SIG-M5 treated with dmso at 0.1 percent for 504 hours (cell line): Measurements from ENCODE around the gene KMT5B.
A peak's percentile ranks its signal among the peaks of the same experiment; 100 is the strongest.

Experiments used
- DNase-seq: peaks from one replicate; lab custom pipeline; 2025; ENCODE audit not compliant: unreplicated experiment; lab: John Stamatoyannopoulos, UW

KMT5B gene

GRCh38 chr11:68216171-68216938 lies 3.3 kb upstream of the KMT5B start:
- no peak for DNase-seq

- DNase-seq, result no peak
These were observed 2.6 kb upstream of the KMT5B start for GRCh38 chr11:68215524-68216170.

DNA sequence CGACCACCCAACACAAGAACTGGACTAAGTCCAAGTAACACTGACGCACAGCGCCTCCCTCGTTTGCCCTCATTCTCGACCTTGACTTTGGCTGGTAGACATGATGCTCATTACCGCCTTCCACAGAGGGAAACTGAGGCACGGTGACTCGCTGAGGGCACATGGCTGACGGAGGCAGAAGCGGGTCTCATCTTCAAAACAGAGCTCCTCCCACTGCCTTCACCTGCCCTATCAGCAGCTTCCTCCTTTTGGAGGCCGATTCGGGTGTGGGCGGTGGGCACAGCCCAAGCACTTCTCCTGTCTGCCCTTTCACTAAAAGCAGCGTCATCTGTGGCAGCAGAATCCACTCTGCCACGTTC lies 2.0 kb upstream of the KMT5B start:
- no peak for DNase-seq

DNA sequence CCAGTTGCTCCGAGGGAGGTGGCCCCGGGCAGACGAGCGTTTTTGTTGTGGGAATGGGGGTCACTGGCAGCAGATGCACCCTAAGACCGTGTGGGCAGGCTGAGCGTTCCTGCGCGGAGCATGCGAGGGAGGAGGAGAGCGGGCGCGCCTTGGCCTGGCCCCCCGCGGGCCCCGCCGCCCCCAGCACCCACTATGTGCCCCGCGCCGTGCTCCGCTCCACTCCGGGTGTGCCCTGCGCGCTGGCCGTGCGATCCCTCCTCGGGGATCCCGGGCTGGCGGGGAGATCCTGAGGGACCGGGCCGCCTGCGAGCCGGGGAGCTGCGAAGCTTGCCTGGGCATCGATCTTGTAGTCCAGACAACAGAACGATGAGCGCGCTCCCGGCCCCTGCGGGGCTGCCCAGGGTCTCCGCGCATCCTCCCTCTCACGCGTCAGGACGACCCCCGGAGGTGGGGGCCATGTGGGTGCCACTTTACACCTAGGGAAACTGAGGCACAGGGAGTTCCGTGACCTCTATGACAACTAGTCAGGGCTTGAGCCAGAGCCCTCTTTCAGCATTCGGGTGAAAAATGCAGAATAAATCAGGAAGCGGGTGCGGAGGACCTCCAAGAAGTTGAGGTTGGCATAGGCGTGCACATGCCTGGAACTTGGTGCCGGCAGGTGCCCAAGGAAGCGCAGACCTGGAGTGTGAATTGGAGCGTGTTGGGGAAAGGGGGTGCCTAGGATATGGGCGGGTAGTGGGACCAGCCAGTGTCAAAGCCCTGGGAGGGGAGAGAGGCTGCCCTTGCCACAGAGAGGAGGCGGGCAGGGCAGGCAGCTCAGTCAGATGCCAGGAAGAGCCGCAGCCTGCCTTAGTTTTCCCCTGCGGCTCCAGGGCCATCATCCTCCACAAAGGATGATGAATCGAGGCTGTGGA lies 1.3 kb upstream of the KMT5B start:
- no peak for DNase-seq

- DNase-seq, result peak; percentile 73
These were observed 568 bp upstream of the KMT5B start for GRCh38 chr11:68213555-68214172.

- peak; percentile 67 for DNase-seq
These were observed 518 bp downstream of the KMT5B start for GRCh38 chr11:68212421-68213134.

- DNase-seq, result no peak
These were observed 1.6 kb downstream of the KMT5B start for GRCh38 chr11:68211546-68211945.

- DNase-seq, result peak; percentile 73
These were observed 6.9 kb downstream of the KMT5B start for GRCh38 chr11:68206211-68206610.

DNA sequence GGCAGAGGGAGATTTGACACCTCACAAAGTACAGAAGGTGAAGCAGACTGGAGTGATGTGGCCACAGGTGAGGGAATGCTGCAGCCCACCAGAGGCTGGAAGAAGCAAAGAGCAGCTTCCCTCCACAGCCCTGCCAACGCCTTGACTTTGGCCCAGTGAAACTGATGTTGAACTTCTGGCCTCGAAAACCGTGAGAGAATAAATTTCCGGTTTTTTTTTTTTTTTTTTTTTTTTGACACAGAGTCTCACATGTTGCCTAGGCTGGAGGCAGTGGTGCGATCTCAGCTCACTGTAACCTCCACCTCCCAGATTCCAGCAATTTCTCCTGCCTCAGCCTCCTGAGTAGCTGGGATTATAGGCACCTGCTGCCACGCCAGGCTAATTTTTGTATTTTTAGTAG lies 8.7 kb downstream of the KMT5B start:
- DNase-seq, result no peak

DNA sequence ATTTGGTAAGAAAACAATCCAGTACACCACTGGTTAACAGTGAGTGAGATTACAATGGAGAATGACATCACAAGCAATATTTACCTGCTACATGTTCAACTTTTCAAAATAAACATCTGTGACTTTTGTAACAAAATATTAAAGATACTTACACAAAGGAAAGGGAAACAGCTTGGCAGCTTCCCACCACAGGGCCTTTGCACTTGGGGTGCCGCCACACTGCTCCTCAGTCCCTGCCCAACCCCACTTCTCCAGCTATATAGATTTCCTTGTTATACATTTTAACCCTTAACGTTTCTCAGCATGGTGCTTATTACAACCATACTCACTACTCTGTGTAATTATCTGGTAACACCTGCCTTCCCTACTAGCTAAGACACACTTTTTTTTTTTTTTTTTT lies 10.9 kb downstream of the KMT5B start:
- no peak for DNase-seq

GRCh38 chr11:68201492-68201891 lies 11.6 kb downstream of the KMT5B start:
- no peak for DNase-seq

- no peak for DNase-seq
These were observed 12.5 kb downstream of the KMT5B start for GRCh38 chr11:68200639-68201038.

DNA sequence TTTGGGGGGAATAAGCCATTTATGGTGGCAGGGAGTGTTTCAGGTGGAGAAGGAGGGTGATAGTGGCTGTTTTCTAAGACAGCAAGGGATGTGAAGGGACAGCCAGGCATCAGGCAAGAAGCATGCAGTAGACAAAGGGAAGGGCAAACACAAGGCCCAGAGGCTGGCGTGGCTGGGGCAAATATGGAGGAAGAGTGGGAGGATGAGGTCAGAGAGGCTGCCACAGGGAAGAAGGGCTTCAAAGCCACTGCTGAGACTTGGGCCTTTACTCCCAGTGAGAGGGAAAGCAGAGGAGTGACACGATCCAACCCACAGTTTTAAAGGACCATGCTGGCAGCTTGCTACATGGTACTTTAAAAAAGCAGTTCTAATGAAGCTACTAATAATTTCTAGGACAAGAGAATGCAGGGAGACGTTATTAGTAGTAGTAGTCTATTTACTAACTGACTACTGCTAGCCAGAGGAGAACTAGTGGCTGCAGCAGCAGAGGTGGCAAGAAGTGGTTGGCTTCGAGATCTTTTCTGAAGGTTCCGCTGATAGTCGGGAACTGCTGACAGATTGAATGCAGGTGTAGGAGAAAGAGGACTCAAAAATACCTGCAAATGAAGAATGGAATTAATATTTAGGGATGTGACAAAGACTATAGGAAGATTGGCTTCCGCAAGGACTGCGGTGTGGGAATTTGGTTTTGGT lies 13.7 kb downstream of the KMT5B start:
- DNase-seq, result no peak

- no peak for DNase-seq
These were observed 16.9 kb downstream of the KMT5B start for GRCh38 chr11:68196219-68196618.

DNA sequence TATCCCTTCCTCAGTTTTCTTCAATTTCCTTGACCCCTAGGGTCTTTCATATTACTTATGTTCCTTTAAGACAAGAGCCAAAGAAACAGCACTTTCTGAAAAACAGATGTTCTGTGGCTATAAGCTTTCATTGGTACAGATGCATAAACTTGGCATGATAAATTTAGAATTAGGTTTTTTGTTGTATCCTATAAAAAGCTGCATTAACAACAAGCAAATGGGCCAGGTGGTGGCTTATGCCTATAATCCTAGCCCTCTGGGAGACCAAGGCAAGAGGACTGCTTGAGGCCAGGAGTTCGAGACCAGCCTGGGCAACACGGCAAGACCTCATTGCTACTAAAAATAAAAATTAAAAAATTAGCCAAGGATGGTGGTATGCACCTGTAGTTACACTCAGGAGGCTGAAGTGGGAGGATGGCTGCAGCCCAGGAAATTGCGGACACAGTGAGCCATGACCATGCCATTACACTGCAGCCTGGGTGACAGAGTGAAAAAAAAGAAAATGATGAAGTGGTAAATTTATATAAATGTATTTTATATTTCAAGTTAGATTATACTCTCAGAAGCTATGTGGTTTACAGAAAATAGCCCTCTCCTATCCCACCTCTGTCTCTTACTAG lies 18.3 kb downstream of the KMT5B start:
- DNase-seq, result no peak

GRCh38 chr11:68193018-68193417 lies 20.1 kb downstream of the KMT5B start:
- no peak for DNase-seq

DNA sequence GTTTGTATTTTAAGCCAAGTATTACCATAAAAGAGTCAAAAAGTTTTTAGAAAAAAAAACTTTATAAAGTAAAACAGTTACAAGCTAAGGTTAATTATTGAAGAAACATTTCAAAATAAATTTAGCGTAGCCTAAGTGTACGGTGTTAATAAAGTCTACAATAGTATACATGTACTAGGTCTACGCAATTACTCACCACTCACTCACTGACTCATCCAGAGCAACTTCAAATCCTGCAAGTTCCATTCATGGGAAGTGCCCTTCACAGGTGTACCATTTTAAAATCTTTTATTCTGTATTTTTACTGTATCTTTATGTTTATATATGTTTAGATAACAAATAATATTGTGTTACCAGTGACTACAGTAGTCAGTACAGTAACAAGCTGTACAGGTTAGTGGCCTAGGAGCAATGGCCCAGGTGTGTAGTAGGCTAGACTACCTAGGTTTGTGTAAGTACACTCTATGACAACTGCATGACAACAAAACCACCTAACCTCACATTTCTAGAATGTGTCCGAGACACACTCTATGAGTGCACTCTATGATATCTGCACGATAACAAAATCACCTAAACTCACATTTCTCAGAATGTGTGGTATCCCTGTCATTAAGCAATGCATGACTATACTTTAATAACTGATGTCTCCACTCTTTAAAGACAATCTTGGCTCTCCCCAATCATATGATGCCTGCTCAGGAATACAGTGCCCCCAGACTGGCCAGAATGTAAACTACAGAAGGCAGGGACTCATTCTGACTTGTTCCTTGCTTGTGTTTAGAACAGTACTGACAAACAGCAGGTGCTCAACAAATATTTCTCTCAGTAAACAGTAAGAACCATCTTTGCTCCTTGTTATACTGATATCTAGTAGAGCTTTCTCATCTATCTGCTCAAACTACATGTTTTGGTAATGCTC lies 21.2 kb downstream of the KMT5B start:
- DNase-seq, result no peak

DNA sequence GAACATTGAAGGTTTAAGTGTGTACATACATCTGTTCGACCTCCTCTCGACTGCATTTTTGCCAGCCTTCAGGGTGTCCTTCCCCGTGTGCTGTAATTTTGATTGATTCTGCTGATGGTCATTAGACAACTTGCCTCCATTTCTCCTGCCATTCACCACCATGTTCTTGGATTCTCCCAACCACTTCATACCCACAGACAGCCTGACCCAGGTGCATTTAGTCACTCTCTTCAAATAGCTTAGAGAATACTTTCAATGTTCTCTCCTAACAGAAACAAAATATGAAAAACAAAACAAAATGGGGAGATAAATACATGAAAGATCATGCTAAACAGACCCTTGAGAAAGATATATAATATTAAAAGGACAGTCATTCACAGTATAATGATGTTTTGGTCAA lies 23.2 kb downstream of the KMT5B start:
- no peak for DNase-seq

DNA sequence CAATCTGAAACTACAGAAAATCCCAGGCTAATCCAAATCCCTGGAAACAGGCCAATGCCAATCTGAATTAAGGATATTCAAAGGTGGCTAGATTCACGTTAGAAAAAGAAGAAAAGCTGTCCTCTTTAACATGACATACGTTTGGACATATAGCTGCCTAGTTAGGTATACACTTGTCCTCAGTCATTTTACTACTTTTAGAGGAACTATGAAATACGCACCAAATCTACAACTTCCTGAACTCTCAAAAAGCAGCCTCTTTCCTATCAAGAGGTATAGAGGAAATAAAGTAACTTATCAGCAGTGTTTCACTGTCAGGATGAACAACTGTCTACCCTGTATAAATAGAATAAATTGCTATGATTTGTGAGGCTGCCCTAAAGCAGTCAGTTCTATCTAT lies 24.0 kb downstream of the KMT5B start:
- DNase-seq, result no peak
